GM20431 (cell line): ENCODE data around the gene NDUFA6.
"Not testable (repeated sequence)": the region's sequence is repeated elsewhere in the genome, so short reads cannot be mapped to it uniquely, and the experiment has no call there.

Experiments used
- in situ Hi-C: fragments of 300-500 bp; cut with MseI, MboI; formaldehyde crosslinking; loops from one replicate; pipeline ENCODE4 v1.15.0; 2020; ENCODE audit warnings: low sequenced_read_pairs; ENCODE audit not compliant: unreplicated experiment

Gene NDUFA6

GRCh38 chr22:42090596-42091454 is at the start of gene NDUFA6:
Gene NDUFA6, minus strand, starts transcription at chr22:42090772. Its CDS starts 28 bp downstream, at chr22:42090744.
- in situ Hi-C loops: no loop called here

- in situ Hi-C loops: not testable (repeated sequence)
Measured at GRCh38 chr22:42140153-42140552, 49.6 kb upstream of the NDUFA6 start.

GRCh38 chr22:42139508-42139907 is 48.9 kb upstream of the NDUFA6 start:
- in situ Hi-C loops: not testable (repeated sequence)

- in situ Hi-C loops: no loop called here
Measured at GRCh38 chr22:42138972-42139371, 48.4 kb upstream of the NDUFA6 start.

- in situ Hi-C loops: no loop called here
Measured at GRCh38 chr22:42138122-42138770, 47.7 kb upstream of the NDUFA6 start.

- in situ Hi-C loops: not testable (repeated sequence)
Measured at GRCh38 chr22:42135688-42136087, 45.1 kb upstream of the NDUFA6 start.

- in situ Hi-C loops: no loop called here
Measured at GRCh38 chr22:42134100-42135020, 43.8 kb upstream of the NDUFA6 start.

- in situ Hi-C loops: no loop called here
Measured at GRCh38 chr22:42132457-42132856, 41.9 kb upstream of the NDUFA6 start.

- in situ Hi-C loops: no loop called here
Measured at GRCh38 chr22:42131562-42131961, 41.0 kb upstream of the NDUFA6 start.

- in situ Hi-C loops: not testable (repeated sequence)
Measured at GRCh38 chr22:42130639-42131431, 40.3 kb upstream of the NDUFA6 start, which contains the start of gene CYP2D6. Gene CYP2D6, minus strand, starts transcription at chr22:42130810. Its CDS starts 19 bp downstream, at chr22:42130791.

- in situ Hi-C loops: not testable (repeated sequence)
Measured at GRCh38 chr22:42130182-42130581, 39.6 kb upstream of the NDUFA6 start.

- in situ Hi-C loops: not testable (repeated sequence)
Measured at GRCh38 chr22:42128776-42129694, 38.5 kb upstream of the NDUFA6 start.

- in situ Hi-C loops: not testable (repeated sequence)
Measured at GRCh38 chr22:42128007-42128406, 37.4 kb upstream of the NDUFA6 start.

GRCh38 chr22:42127606-42128005 is 37.0 kb upstream of the NDUFA6 start:
- in situ Hi-C loops: no loop called here

GRCh38 chr22:42123529-42123928 is 33.0 kb upstream of the NDUFA6 start:
- in situ Hi-C loops: not testable (repeated sequence)

GRCh38 chr22:42120231-42121021 is 29.9 kb upstream of the NDUFA6 start:
- in situ Hi-C loops: not testable (repeated sequence)

GRCh38 chr22:42116848-42117424 is 26.4 kb upstream of the NDUFA6 start:
- in situ Hi-C loops: no loop called here
